Esophagus squamous epithelium (tissue), 5 donors: ENCODE results near the gene ALOX15B. TPM values are rescaled to one million over a fixed set of nuclear protein-coding genes. Genes with fewer than 3 reads are reported as not detected.

Experiments used
- DNase-seq: peaks from one replicate; lab custom pipeline; 2025; lab: John Stamatoyannopoulos, UW
- H3K27ac ChIP-seq, 4 donors: fragments of 200-600 bp; sonication (generic); one replicate each; pipeline ENCODE4 v1.5.1; 2016 to 2019; ENCODE audit warnings: mild to moderate bottlenecking in 1 of 4
- H3K27me3 ChIP-seq, 4 donors: fragments of 200-600 bp; sonication (generic); 1 replicate in 3 of 4; 2 replicates in 1 of 4; pipeline versions ENCODE4 v1.5.1 to v1.6.0; 2017 to 2021; ENCODE audit warnings: antibody characterized with exemption in 1 of 4
- H3K36me3 ChIP-seq, 3 donors: fragments of 200-600 bp; sonication (generic); one replicate each; pipeline ENCODE4 v1.5.1; 2016 to 2019
- H3K4me1 ChIP-seq, 3 donors: fragments of 200-600 bp; sonication (generic); one replicate each; pipeline ENCODE4 v1.5.1; 2017 to 2019
- H3K4me3 ChIP-seq, 4 donors: fragments of 200-600 bp; sonication (generic); 1 replicate in 3 of 4; 2 replicates in 1 of 4; pipeline ENCODE4 v1.5.1; 2016 to 2019; ENCODE audit warnings: mild to moderate bottlenecking in 2 of 4, moderate library complexity in 1 of 4
- H3K9me3 ChIP-seq, 3 donors: fragments of 200-600 bp; sonication (generic); one replicate each; pipeline ENCODE4 v1.5.1; 2016 to 2019
- POLR2A ChIP-seq, 4 donors: fragments of 450-650 bp; IDR thresholded peaks; one replicate each; pipeline ENCODE4 v1.6.1; 2017; ENCODE audit warnings: antibody characterized with exemption in 4 of 4, mild to moderate bottlenecking in 4 of 4, moderate library complexity in 3 of 4
- WGBS, 2 donors: methylation state at CpG; one replicate each; pipeline ENCODE4 v1.1.5; 2018; 5-methylcytosine and 5-hydroxymethylcytosine counted together
- intact Hi-C: fragments of 100-400 bp; cut with DNase I; formaldehyde crosslinking; loops from one replicate; pipeline ENCODE4 v1.15.0; 2022
- total RNA-seq, 4 donors: library from RNA; depleted of rRNA; stranded (reverse); fragments of >200 nt; gene quantifications; one replicate each; pipeline ENCODE4 v1.1.0, GENCODE V29; 2016
- TF ChIP-seq, protein P1 (sequence below), 6 experiments: fragments of 450-650 bp in 4 of 6; fragments of 200-600 bp in 2 of 6; sonication (generic) in 2 of 6; IDR thresholded peaks; one replicate each; pipeline ENCODE4 v1.5.1; 2016 to 2019; ENCODE audit warnings: antibody characterized with exemption in 6 of 6, mild to moderate bottlenecking in 4 of 6, moderate library complexity in 4 of 6
- donor health status: DM: yes; HTN: yes; CAD: no.

Gene ALOX15B
- total RNA-seq, 4 donors from 2014 or later = 24.0 to 104 (median 50.5) TPM

DNA sequence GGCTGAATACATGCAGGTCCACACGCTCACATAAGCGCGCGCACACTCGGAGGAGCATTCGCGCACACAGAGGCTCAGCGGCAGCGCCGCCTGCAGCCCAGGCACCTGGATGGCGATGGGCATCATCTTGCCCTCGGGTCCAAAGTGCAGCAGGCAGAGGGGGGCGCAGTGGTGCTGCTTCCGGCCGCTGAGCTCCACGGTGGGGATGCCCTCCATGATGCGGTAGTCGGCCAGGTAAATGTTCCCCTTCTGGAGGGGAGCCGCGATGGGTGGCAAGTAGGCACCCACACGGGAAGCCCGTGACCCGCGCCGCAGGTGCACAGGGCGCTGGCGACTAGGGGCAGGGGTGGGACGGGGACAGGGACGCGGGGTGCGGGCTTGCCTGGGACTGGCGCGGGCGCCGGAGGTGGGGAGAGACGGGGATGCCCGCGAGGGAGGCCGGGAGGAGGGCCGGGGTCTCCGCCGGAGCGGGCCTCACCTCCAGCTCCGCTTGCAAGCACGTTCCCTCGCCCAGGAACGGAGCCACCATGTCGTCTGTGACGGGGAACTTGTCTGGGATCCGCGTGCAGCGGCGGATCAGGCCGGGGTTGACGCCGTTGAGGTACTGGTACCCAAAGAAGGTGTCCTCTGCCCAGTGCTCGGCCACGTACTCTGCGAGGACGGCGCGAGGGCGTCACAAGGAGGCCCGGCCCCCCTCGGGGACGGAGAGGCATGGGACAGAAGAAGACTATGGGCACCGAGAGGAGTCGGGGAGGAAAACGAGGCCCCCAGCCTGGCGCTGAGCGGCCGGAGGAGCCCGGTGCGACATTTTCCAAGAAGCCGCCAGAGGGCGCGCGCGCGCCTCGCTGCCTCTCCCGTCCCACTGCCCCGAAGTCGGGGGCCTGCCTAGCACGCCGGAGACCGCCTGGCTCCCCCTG, 40.7 kb downstream of the ALOX15B start:
- Histone ChIP-seq H3K9me3 (no peaks in the 10 kb centered on the region), H3K4me1 (peaks cover 7 to 24% (median 17%) of the 10 kb centered on the region in 3 donors), H3K27me3 (peaks cover 0 to 98% (median 5%) of the 10 kb centered on the region in 4 donors), H3K36me3 (no peaks in the 10 kb centered on the region), H3K4me3 (peak overlapping the region; percentile 19 to 64 (median 44)), H3K27ac (peak overlapping the region in 2 of 4 donors; percentile 33 to 36)
- intact Hi-C loops = loop anchor here (5.0 kb wide), 1 partner anchor 33 kb away; no protein-coding TSS in a partner anchor
- WGBS, 2 donors = 0 to 3% methylated on average over 12 to 31 of the region's 87 CpGs
- TF ChIP-seq, protein P1, sequence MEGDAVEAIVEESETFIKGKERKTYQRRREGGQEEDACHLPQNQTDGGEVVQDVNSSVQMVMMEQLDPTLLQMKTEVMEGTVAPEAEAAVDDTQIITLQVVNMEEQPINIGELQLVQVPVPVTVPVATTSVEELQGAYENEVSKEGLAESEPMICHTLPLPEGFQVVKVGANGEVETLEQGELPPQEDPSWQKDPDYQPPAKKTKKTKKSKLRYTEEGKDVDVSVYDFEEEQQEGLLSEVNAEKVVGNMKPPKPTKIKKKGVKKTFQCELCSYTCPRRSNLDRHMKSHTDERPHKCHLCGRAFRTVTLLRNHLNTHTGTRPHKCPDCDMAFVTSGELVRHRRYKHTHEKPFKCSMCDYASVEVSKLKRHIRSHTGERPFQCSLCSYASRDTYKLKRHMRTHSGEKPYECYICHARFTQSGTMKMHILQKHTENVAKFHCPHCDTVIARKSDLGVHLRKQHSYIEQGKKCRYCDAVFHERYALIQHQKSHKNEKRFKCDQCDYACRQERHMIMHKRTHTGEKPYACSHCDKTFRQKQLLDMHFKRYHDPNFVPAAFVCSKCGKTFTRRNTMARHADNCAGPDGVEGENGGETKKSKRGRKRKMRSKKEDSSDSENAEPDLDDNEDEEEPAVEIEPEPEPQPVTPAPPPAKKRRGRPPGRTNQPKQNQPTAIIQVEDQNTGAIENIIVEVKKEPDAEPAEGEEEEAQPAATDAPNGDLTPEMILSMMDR (IDR thresholded peaks at IDR 0.05) = peak; percentile 83 to 95 (median 88)
- TF ChIP-seq POLR2A (IDR thresholded peaks at IDR 0.05) = no peak
- no peak for DNase-seq

DNA sequence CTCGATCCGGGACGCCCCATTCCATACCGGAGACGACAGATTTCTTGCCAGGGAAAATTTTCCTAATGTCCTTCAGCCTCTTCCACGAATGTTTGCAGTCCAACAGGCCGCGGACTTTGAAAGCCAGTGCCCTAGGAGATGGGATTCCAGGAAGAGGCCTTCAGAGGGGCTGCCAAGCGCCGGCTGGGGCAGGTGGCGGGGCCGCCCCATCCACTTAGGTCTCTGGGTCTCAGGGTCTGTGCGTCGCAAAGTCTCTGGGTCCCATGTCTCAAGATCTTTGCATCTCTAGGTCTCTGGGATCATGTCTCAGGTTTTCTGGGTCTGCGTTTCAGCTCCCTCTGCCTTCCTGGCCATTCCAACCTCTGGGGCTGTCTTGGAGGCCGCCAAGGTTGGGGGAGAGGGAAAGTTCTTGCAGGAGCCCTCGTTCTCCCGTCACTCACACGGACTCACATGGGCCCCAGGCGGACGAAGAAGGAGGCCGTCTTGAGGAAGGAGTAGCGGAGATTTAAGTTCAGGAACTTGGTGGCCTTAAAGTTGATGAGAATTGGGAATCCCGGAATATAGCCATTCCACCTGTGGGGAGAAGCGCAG, 41.4 kb downstream of the ALOX15B start:
- H3K4me1 ChIP-seq = peaks cover 7 to 24% (median 17%) of the 10 kb centered on the region in 3 donors
- no peaks in the 10 kb centered on the region for H3K36me3 ChIP-seq
- H3K4me3 ChIP-seq = peak overlapping the region; percentile 19 to 64 (median 44)
- DNase-seq = no peak
- no peak overlapping the region for H3K27ac ChIP-seq
- H3K9me3 ChIP-seq = no peaks in the 10 kb centered on the region
- H3K27me3 ChIP-seq = peaks cover 0 to 96% (median 5%) of the 10 kb centered on the region in 4 donors
- WGBS, 2 donors = 0 to 10% methylated on average over 2 to 6 of the region's 25 CpGs
- no peak for TF ChIP-seq POLR2A (IDR thresholded peaks at IDR 0.05)
- TF ChIP-seq, protein P1 (IDR thresholded peaks at IDR 0.05) = no peak
- intact Hi-C loops = no loop called here

DNA sequence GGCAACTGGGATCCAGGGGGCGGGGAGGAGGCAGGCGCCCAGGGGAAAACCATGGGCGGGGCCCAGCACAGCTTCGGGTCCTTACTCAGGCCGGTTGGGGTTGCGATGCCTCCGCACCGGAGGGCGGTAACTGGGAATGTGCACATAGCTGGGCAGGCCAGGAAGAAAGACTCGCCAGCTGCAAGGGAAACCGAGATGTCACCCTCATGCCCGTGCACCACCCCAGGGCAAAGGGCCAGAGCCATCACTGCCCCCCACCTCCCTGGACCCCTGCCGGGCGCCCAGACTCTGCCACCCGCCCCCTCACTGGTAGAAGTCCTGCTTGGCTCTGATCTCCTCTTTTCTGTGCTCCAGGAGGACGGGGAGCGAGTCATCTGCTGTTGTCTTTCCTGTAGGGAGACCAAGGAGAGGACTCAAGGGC, 42.0 kb downstream of the ALOX15B start:
- peaks cover 0 to 96% (median 5%) of the 10 kb centered on the region in 4 donors for H3K27me3 ChIP-seq
- no peak overlapping the region for H3K27ac ChIP-seq
- no peaks in the 10 kb centered on the region for H3K36me3 ChIP-seq
- H3K4me1 ChIP-seq = peaks cover 7 to 24% (median 17%) of the 10 kb centered on the region in 3 donors
- 50% methylated on average over 4 of the region's 17 CpGs; no CpG with 5 or more reads in 1 of the 2 donors for whole genome bisulfite sequencing, 2 donors
- no peak overlapping the region for H3K4me3 ChIP-seq
- TF ChIP-seq POLR2A (IDR thresholded peaks at IDR 0.05) = no peak
- TF ChIP-seq, protein P1 (IDR thresholded peaks at IDR 0.05) = no peak
- H3K9me3 ChIP-seq = no peaks in the 10 kb centered on the region
- intact Hi-C loops = no loop called here
- no peak for DNase-seq

DNA sequence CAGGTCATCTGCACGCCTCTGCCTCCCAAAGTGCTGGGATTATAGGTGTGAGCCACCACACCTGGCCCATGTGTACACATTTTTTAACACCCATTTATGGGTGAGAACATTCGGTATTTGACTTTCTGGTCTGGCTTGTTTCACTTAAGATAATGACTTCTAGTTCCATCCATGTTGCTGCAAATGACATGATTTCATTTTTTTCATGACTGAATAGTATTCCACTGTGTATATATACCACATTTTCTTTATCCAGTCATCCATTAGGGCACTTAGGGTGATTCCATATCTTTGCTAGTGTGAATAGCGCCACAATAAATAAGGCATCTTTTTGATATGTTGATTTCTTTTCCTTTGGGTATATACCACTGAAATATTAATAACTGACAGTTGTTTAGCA, 43.0 kb downstream of the ALOX15B start:
- peaks cover 0 to 92% (median 5%) of the 10 kb centered on the region in 4 donors for H3K27me3 ChIP-seq
- no peaks in the 10 kb centered on the region for H3K9me3 ChIP-seq
- WGBS, 2 donors = 90 to 92% methylated on average over 3 of the region's 3 CpGs
- TF ChIP-seq, protein P1 (IDR thresholded peaks at IDR 0.05) = no peak
- TF ChIP-seq POLR2A (IDR thresholded peaks at IDR 0.05) = no peak
- no peaks in the 10 kb centered on the region for H3K36me3 ChIP-seq
- intact Hi-C loops = no loop called here
- H3K4me3 ChIP-seq = no peak overlapping the region
- H3K4me1 ChIP-seq = peaks cover 7 to 24% (median 17%) of the 10 kb centered on the region in 3 donors
- no peak for DNase-seq
- H3K27ac ChIP-seq = no peak overlapping the region
